ENCODE results near the gene ICE2. TPM values are rescaled to one million over a fixed set of nuclear protein-coding genes. Genes with fewer than 3 reads are reported as not detected.

Gene ICE2
- total and polyA plus RNA-seq, 2 of the 4 experiments (the other 2 are of a cell fraction), result 14.7 to 21.1 TPM

- Histone ChIP-seq H2AFZ (replicated peaks; ENCODE audit: low read length, poor library complexity) (no peak overlapping the region), H3K79me1 (ENCODE audit: low read depth in 1 of 2, low read length in 2 of 2) (no peaks in the 10 kb centered on the region), H2BK120ac (ENCODE audit: low read depth, low read length) (no peak overlapping the region), H3K4me1 (ENCODE audit: control insufficient read depth, insufficient read depth, low read length) (no peaks in the 10 kb centered on the region), H3K9ac (ENCODE audit: low read depth, low read length) (no peak overlapping the region), H3K18ac (ENCODE audit: low read depth, low read length) (no peak overlapping the region), H3K14ac (replicated peaks; ENCODE audit: low read depth, low read length) (no peak overlapping the region), H3K9me3 (ENCODE audit: control insufficient read depth, insufficient read depth, low read length) (no peaks in the 10 kb centered on the region), H2BK5ac (ENCODE audit: low read depth, low read length, poor library complexity, severe bottlenecking) (no peak overlapping the region), H4K5ac (ENCODE audit: low read depth, low read length) (no peak overlapping the region), H4K20me1 (ENCODE audit: insufficient read depth, low read length) (no peaks in the 10 kb centered on the region), H2BK20ac (ENCODE audit: low read depth, low read length) (no peak overlapping the region), H3K4me3 (ENCODE audit: insufficient read depth, low read depth, low read length) (no peak overlapping the region), H3K4ac (ENCODE audit: low read depth, low read length) (no peak overlapping the region), H3K4me2 (ENCODE audit: low read depth, low read length) (no peak overlapping the region), H3K23ac (ENCODE audit: low read depth, low read length) (no peak overlapping the region), H4K91ac (ENCODE audit: insufficient read depth, low read depth, low read length) (no peak overlapping the region), H2BK15ac (ENCODE audit: low read depth, low read length) (no peak overlapping the region), H3K56ac (ENCODE audit: extremely low read depth, insufficient read depth, low read length) (no peak overlapping the region), H3K36me3 (ENCODE audit: control insufficient read depth, insufficient read depth, low read length) (no peaks in the 10 kb centered on the region), H4K8ac (ENCODE audit: low read depth in 2 of 2, low read length in 2 of 2) (no peak overlapping the region), H2AK5ac (ENCODE audit: low read depth, low read length) (no peak overlapping the region), H3K9me1 (ENCODE audit: insufficient read depth, low read length) (no peaks in the 10 kb centered on the region), H3K27ac (ENCODE audit: insufficient read depth, low read length) (no peak overlapping the region), H3K27me3 (ENCODE audit: control insufficient read depth, insufficient read depth, low read length) (no peaks in the 10 kb centered on the region), H2AK9ac (replicated peaks; ENCODE audit: low read depth, low read length, poor library complexity) (no peak overlapping the region)
- no TSS peak for BruUV-seq (replicated peaks)
- ATAC-seq (ENCODE audit: low read depth) (no peak), DNase-seq (no peak)
- in situ Hi-C loops (cut with MboI; ENCODE audit: low sequenced_read_pairs) (no loop called here), intact Hi-C loops (cut with micrococcal nuclease) (no loop called here), dilution Hi-C loops (cut with HindIII; ENCODE audit: low sequenced_read_pairs, unreplicated experiment) (no loop called here)
- ChIA-PET CTCF (no interaction called here), POLR2A (ENCODE audit: unreplicated experiment) (no interaction called here)
- no peak for TF ChIP-seq RCOR1 (IDR thresholded peaks at IDR 0.05; ENCODE audit: insufficient replicate concordance, low read length)
- no peak for TF ChIP-seq CHD1 (IDR thresholded peaks at IDR 0.05; ENCODE audit: low read depth, low read length)
- TF ChIP-seq CEBPB (IDR thresholded peaks at IDR 0.05; ENCODE audit: low read depth, low read length), result no peak
- TF ChIP-seq MAZ (IDR thresholded peaks at IDR 0.05; ENCODE audit: borderline replicate concordance, low read depth, low read length), result no peak
- no peak for TF ChIP-seq BHLHE40 (IDR thresholded peaks at IDR 0.05; ENCODE audit: low read depth, low read length)
- no peak for TF ChIP-seq MXI1 (IDR thresholded peaks at IDR 0.05; ENCODE audit: borderline replicate concordance, low read depth, low read length)
- no peak for TF ChIP-seq FOS (IDR thresholded peaks at IDR 0.05; ENCODE audit: low read depth, low read length)
- TF ChIP-seq SMC3 (IDR thresholded peaks at IDR 0.05; ENCODE audit: low read depth, low read length), result no peak
- no peak for TF ChIP-seq ELK1 (IDR thresholded peaks at IDR 0.05; ENCODE audit: borderline replicate concordance, low read depth, low read length)
- no CpG with 5 or more reads among the region's 2 CpGs for WGBS, 2 experiments (ENCODE audit: extremely low coverage in 2 of 2, insufficient read length in 1 of 2)
Observed at GRCh38 chr15:60486742-60487141, 7.8 kb upstream of the ICE2 start.

All from IMR-90 (cell line).